ENCODE results near the gene PRR7.

PRR7 gene

GRCh38 chr5:177499842-177500241 is 53.2 kb downstream of the PRR7 start:
- no peak for DNase-seq

DNA sequence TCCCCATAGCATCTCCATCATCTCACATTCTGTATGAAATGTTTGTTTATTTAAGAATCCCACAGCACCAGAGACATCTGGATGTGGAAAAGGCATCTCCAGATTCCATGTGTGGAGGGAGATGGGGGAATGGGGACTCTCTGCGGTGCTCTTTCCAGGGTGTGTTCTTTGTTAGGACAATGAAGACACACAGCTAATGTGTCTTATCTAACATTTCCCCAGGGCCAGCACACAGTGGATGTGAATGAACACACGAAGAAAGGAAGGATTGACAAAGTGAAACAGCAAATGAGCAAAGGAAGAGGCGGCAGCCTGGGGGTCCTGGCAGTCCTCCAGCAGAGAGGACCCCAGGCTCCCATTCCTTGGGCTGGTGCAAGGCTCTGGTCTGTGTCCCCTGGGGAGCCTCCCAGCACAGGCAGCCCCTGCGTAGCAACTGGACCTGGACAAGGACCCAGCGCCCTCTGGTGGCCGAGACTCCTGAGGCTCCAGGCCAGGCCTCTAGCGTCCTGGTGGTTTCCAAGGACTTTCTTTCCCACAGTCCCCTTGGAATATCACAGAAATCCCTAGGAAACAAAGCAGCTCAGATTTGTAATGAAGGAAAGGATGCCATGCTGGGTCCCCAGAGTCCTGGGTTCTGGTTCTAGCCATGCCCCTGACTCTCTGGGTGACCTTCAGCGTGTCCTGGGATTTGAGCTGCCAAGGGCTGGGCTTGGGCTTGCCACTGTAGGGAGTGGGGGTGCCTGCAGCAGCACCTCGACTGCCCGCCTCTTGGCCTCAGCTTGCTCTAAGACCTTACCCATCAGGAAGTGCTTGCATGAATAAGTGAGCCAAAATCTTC is 54.3 kb downstream of the PRR7 start:
- DNase-seq: peak; percentile 40 to 83 (median 76)

- DNase-seq: no peak
Measured at GRCh38 chr5:177501874-177502678, 55.5 kb downstream of the PRR7 start.

GRCh38 chr5:177502886-177503285 is 56.3 kb downstream of the PRR7 start:
- no peak for DNase-seq

GRCh38 chr5:177503351-177504085 is 56.9 kb downstream of the PRR7 start:
- DNase-seq: no peak

DNA sequence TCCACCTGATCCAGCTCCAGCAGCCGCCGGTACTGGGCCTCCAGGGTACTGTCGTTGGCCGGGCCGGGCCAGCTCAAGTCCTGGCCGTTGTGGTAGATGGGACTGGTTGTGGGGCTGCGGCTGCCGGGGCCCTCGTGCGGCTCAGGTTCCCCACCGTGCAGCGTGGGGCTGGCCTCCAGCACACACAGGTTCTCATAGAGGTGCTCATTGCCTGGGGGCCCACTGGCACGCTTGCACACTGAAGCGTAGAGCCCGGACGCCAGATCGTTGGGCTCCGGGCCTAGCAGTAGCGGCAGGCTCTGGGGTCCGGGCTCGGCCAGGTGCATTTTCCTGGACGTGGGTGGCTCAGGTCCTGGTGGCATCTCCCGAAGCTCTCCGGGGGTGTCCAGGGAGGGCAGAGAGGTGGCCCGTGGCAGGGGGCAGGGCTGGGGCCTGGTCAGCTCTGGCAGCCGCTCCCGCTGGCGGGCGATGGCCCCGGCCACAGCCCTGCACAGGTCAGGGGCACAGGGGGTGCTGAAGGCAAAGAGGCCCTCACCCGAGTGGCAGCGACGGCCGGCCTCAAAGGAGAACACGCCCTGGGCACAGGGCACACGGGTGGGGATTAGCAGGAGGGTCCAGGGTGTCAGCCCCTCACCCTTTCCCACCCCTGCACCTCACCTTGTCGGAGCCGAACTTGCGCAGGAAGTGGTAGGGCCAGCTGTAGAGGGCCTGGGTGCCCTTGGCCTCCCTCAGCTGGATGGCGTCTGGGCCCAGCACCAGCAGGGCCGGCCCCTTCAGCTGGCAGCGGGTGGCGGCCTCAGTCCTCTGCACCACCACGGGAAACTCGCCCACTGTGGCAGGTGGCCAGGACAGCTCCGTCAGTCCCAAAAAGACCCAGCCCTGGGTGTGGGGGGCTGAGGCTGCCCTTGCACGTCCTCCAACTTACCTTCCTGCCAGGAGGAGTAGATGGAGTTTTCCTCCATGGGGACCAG is 57.8 kb downstream of the PRR7 start:
- no peak for DNase-seq

DNA sequence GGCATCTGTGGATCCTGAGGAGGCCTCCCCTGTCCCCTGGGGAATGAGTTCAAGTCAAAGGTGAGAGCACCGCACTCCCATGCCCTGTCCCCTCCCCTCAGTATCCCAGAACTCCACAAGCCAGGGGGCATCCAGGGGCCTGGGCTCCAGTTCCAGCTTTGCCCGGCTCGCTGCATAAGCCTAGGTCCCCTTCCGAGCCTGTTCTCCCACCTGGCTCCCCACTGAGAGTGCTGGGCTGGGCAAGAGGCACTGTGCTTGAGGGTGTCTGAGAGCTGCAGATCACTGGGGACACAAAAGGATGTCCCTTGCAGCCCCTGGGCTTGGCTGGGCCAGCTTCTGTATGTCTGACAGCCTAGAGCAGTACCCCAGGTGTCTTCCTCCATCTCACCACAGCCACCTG is 58.5 kb downstream of the PRR7 start:
- no peak for DNase-seq

Measured in stimulated activated naive CD4-positive, alpha-beta T cell (primary cell).